GM23248 (cell line): ENCODE data around the gene CENPP.

ENCODE experiments used
- EZH2 ChIP-seq: fragments of 200-600 bp; sonication (generic); IDR thresholded peaks from 2 replicates; pipeline ENCODE4 v1.6.1; 2018; ENCODE audit warnings: antibody characterized with exemption, mild to moderate bottlenecking; ENCODE audit not compliant: insufficient read depth, poor library complexity, severe bottlenecking
- EZH2phosphoT487 ChIP-seq: fragments of 200-600 bp; sonication (generic); IDR thresholded peaks from 2 replicates; pipeline ENCODE4 v1.6.1; 2018; ENCODE audit warnings: antibody characterized with exemption, moderate library complexity, mild to moderate bottlenecking, low read depth; ENCODE audit not compliant: insufficient read depth

DNA sequence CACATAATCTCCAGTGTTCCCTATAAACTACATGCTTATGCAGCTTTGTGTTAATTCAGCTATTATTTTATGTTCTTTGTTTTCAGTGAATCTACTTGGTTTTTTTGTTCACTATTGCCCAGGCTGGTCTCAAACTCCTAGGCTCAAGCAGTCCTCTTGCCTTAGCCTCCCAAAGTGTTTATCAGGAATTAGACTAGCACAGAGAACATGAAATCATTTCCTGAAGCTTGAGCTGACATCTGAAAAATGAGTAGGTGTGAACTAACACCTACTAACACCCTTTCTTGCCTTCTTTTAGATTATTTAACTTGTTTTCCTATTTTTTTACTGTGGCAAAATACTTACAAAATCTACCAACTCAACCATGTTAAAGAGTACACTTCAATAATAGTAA is 25.0 kb downstream of the CENPP start:
- TF ChIP-seq EZH2phosphoT487 (no peak), EZH2 (no peak)
